ENCODE data around the gene OR2B6.

DNA sequence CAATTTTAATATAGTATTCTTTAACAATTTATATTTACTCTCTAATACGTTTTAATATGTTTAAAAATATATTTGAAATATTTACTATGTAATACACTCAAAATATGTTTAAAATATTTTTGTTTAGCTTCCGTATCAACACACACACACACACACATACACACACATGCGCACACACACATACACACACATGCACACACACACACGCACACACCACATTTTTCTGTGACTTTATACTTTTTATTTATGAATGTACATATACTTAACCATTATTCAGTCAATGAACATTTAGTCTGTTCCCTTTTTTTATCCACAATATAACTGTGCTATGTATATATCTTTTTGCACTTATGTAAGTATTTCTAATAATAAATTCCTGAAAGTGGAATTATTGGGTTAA is 15.7 kb downstream of the OR2B6 start:
- TF ChIP-seq, protein P1, sequence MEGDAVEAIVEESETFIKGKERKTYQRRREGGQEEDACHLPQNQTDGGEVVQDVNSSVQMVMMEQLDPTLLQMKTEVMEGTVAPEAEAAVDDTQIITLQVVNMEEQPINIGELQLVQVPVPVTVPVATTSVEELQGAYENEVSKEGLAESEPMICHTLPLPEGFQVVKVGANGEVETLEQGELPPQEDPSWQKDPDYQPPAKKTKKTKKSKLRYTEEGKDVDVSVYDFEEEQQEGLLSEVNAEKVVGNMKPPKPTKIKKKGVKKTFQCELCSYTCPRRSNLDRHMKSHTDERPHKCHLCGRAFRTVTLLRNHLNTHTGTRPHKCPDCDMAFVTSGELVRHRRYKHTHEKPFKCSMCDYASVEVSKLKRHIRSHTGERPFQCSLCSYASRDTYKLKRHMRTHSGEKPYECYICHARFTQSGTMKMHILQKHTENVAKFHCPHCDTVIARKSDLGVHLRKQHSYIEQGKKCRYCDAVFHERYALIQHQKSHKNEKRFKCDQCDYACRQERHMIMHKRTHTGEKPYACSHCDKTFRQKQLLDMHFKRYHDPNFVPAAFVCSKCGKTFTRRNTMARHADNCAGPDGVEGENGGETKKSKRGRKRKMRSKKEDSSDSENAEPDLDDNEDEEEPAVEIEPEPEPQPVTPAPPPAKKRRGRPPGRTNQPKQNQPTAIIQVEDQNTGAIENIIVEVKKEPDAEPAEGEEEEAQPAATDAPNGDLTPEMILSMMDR (IDR thresholded peaks at IDR 0.05), result no peak
- no peak for TF ChIP-seq POLR2A (IDR thresholded peaks at IDR 0.05)

Data from body of pancreas (tissue), 4 donors.